Effector memory CD4-positive, alpha-beta T cell (primary cell): ENCODE measurements around the gene STRN3.
"Not testable (repeated sequence)": the region's sequence is repeated elsewhere in the genome, so short reads cannot be mapped to it uniquely, and the experiment has no call there.

ENCODE experiments used
- DNase-seq, 3 donors: peaks; one replicate each; pipeline ENCODE4 v3.0.0-alpha.2; 2020
- H3K27ac ChIP-seq: 2 replicates; pipeline ENCODE4 v1.7.0; 2013; ENCODE audit warnings: mild to moderate bottlenecking, low read length, moderate library complexity; ENCODE audit not compliant: insufficient read depth, poor library complexity, severe bottlenecking
- H3K27me3 ChIP-seq: replicated peaks from 2 replicates; pipeline ENCODE4 v1.7.0; 2013; ENCODE audit warnings: mild to moderate bottlenecking, low read length; ENCODE audit not compliant: insufficient read depth, control insufficient read depth, poor library complexity, severe bottlenecking
- H3K36me3 ChIP-seq: 2 replicates; pipeline ENCODE4 v1.7.0; 2013; ENCODE audit warnings: mild to moderate bottlenecking, low read length, moderate library complexity; ENCODE audit not compliant: control insufficient read depth, insufficient read depth
- H3K4me1 ChIP-seq: 2 replicates; pipeline ENCODE4 v1.7.0; 2013; ENCODE audit warnings: low read length, mild to moderate bottlenecking; ENCODE audit not compliant: control insufficient read depth, insufficient read depth, poor library complexity, severe bottlenecking
- H3K4me3 ChIP-seq: 2 replicates; pipeline ENCODE4 v1.7.0; 2013; ENCODE audit warnings: low read length, low read depth, mild to moderate bottlenecking; ENCODE audit not compliant: insufficient read depth, poor library complexity, severe bottlenecking
- H3K9me3 ChIP-seq: 2 replicates; pipeline ENCODE4 v1.7.0; 2013; ENCODE audit warnings: mild to moderate bottlenecking, low read length, moderate library complexity; ENCODE audit not compliant: control insufficient read depth

Gene STRN3

DNA sequence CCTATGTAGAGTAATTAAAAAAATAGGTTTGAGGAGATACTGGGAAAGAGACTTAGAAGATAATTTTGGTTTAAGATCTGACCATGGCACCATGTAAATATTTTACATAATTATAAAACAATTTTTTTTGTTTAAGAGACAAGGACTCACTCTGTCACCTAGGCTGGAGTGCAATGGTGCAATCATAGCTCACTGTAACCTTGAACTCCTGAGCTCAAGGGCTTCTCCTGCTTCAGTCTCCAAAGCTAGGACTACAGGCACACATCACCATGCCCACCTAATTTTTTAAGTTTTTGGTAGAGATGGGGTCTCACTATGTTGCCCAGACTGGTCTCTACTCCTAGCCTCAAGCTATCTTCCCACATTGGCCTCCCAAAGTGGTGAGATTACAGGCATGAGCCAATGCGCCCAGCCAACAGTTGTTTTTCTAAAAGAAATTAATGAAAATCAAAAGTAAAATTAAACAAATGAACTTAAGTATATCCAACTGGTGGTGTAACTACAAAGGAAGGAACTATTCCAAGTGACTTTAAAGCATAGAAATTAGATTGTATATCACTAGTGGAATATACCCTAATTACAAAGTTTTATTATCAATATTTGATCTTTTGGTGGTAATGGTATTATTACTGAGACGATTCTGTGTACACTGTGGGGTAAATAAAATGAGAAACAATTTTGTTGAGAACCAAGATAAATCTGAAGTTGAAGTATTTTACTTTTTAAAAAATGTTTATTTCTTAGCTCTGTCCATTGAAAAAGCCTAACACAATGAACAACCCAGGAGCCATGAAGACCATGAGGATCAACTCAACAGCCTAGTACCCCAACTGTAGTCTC lies 122.7 kb downstream of the STRN3 start:
- Histone ChIP-seq H3K9me3 (no peaks in the 10 kb centered on the region), H3K4me3 (no peak overlapping the region), H3K36me3 (peaks cover 23% of the 10 kb centered on the region), H3K27me3 (no peaks in the 10 kb centered on the region), H3K27ac (no peak overlapping the region), H3K4me1 (no peaks in the 10 kb centered on the region)
- no peak for DNase-seq

- H3K4me3 ChIP-seq, H3K4me1 ChIP-seq, H3K27ac ChIP-seq, H3K27me3 ChIP-seq, H3K9me3 ChIP-seq, DNase-seq: not testable (repeated sequence)
- H3K36me3 ChIP-seq, result peaks cover 14% of the 10 kb centered on the region
These were observed 129.1 kb downstream of the STRN3 start for GRCh38 chr14:30897121-30897520.

GRCh38 chr14:30896435-30896834 lies 129.7 kb downstream of the STRN3 start:
- no peaks in the 10 kb centered on the region for H3K27me3 ChIP-seq
- peaks cover 13% of the 10 kb centered on the region for H3K36me3 ChIP-seq
- DNase-seq, result no peak

DNA sequence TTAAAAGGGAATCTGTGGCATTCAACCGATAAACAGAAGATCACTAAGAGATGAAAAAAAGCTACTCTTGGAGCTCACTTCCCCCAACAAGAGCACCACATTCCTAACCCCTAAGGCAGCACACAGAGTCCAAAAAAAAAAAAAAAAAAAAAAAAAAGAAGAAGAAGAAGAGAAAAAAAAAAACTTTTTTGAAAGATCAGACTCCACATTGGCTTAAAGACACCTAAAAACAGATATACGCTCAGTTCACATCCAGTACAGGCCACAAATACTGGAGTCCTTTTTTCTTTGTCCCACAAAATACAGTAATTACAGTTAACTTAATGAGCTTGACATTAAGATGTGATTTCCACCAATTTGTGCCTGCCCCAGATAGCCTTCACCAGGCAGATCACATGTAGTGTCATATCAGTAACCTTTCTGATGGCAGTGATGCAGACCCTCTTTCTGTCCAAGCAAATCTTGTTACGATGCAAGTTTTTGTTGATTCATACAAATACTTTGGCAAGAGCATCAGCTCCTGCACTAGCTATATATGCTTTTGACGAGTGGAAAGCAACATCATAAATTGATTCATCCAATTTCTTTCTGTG lies 131.2 kb downstream of the STRN3 start:
- Histone ChIP-seq H3K4me3 (no peak overlapping the region), H3K4me1 (no peaks in the 10 kb centered on the region), H3K27me3 (no peaks in the 10 kb centered on the region), H3K36me3 (peaks cover 13% of the 10 kb centered on the region), H3K27ac (no peak overlapping the region), H3K9me3 (no peaks in the 10 kb centered on the region)
- DNase-seq, result no peak

More at GRCh38 chr14:30896435-30896834, 129.7 kb downstream of the STRN3 start:
- H3K27ac ChIP-seq, result no peak overlapping the region
- no peaks in the 10 kb centered on the region for H3K4me1 ChIP-seq
- no peak overlapping the region for H3K4me3 ChIP-seq
- H3K9me3 ChIP-seq, result no peaks in the 10 kb centered on the region

DNA sequence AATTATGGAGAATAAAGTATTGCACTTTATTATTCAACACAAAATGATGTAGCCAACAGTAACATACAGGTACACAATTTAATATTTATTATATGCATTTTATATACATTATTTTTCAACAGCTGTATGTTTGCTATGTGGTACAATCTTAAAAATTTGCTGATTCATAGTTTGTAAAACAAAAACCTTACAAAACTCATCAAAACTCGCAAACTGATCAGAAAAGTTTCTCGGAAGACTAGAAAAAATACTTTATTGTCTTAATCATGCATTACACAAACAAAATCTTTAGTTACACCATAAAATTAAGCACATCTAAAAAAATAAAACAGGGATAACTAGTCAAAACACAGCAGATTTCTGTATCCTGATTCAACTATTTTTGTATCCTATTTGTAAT lies 132.4 kb downstream of the STRN3 start:
- DNase-seq, result no peak
- H3K27me3 ChIP-seq, result no peaks in the 10 kb centered on the region
- H3K4me1 ChIP-seq, result no peaks in the 10 kb centered on the region
- no peaks in the 10 kb centered on the region for H3K9me3 ChIP-seq
- H3K4me3 ChIP-seq, result no peak overlapping the region
- peaks cover 13% of the 10 kb centered on the region for H3K36me3 ChIP-seq
- H3K27ac ChIP-seq, result no peak overlapping the region

GRCh38 chr14:30889244-30889594 lies 137.0 kb downstream of the STRN3 start:
- DNase-seq, result no peak
- H3K4me3 ChIP-seq, result no peak overlapping the region
- H3K27me3 ChIP-seq, result no peaks in the 10 kb centered on the region
- H3K27ac ChIP-seq, result no peak overlapping the region
- H3K4me1 ChIP-seq, result no peaks in the 10 kb centered on the region
- no peaks in the 10 kb centered on the region for H3K36me3 ChIP-seq
- H3K9me3 ChIP-seq, result no peaks in the 10 kb centered on the region

- Histone ChIP-seq H3K9me3 (no peaks in the 10 kb centered on the region), H3K27ac (no peak overlapping the region), H3K36me3 (no peaks in the 10 kb centered on the region), H3K4me3 (no peak overlapping the region), H3K27me3 (no peaks in the 10 kb centered on the region), H3K4me1 (no peaks in the 10 kb centered on the region)
- DNase-seq, result no peak
These were observed 137.5 kb downstream of the STRN3 start for GRCh38 chr14:30888480-30889243.

- Histone ChIP-seq H3K27me3 (no peaks in the 10 kb centered on the region), H3K27ac (no peak overlapping the region), H3K9me3 (no peaks in the 10 kb centered on the region), H3K36me3 (no peaks in the 10 kb centered on the region), H3K4me3 (no peak overlapping the region), H3K4me1 (no peaks in the 10 kb centered on the region)
- no peak for DNase-seq
These were observed 140.1 kb downstream of the STRN3 start for GRCh38 chr14:30885840-30886740.

- H3K27me3 ChIP-seq, result no peaks in the 10 kb centered on the region
- no peaks in the 10 kb centered on the region for H3K9me3 ChIP-seq
- H3K4me3 ChIP-seq, result no peak overlapping the region
- H3K4me1 ChIP-seq, result no peaks in the 10 kb centered on the region
- no peak for DNase-seq
- H3K27ac ChIP-seq, result no peak overlapping the region
- H3K36me3 ChIP-seq, result no peaks in the 10 kb centered on the region
These were observed 141.3 kb downstream of the STRN3 start for GRCh38 chr14:30884901-30885300.
